T-cell (primary cell): Measurements from ENCODE around the gene CACNA2D1. TPM values are rescaled to one million over a fixed set of nuclear protein-coding genes. Genes with fewer than 3 reads are reported as not detected.

Experiments used
- ATAC-seq, 4 experiments: fragments of 200-7000 bp in 3 of 4; fragments of 150-1000 bp in 1 of 4; cut with Tn5 transposase; replicated peaks in 1 of 4; 1 replicate in 3 of 4; 2 replicates in 1 of 4; pipeline ENCODE4 v1.10.0; 2021; ENCODE audit warnings: moderate library complexity in 3 of 4, mild to moderate bottlenecking in 2 of 4, moderate number of reproducible peaks in 1 of 4
- CTCF ChIA-PET, 2 donors: fragments of 300-600 bp; sonication (Branson Sonifier 250); formaldehyde crosslinking; loops; one replicate each; lab custom pipeline; 2022; ENCODE audit warnings: antibody characterized with exemption in 2 of 2; lab: Charles Lee
- POLR2A ChIA-PET, 2 donors: fragments of 300-600 bp; sonication (Branson Sonifier 250); formaldehyde crosslinking; loops; one replicate each; lab custom pipeline; 2022; ENCODE audit warnings: antibody characterized with exemption in 2 of 2; lab: Charles Lee
- DNase-seq, 35 experiments: peaks; one replicate each; pipeline versions ENCODE4 v3.0.0 to v3.0.0-alpha.2; 2013 to 2023
- H3K27ac ChIP-seq: one replicate; pipeline ENCODE4 v1.5.1; 2013; ENCODE audit warnings: low read length
- H3K27me3 ChIP-seq, 2 experiments: replicated peaks in 1 of 2; 1 replicate in 1 of 2; 2 replicates in 1 of 2; pipeline versions ENCODE4 v1.6.1 to v1.7.0; 2013; ENCODE audit warnings: low read length in 1 of 2, mixed read lengths in 1 of 2; ENCODE audit not compliant: control insufficient read depth in 2 of 2, insufficient read depth in 2 of 2; ENCODE audit errors: extremely low read depth in 1 of 2
- H3K36me3 ChIP-seq, 2 donors: 1 replicate in 1 of 2; 2 replicates in 1 of 2; pipeline versions ENCODE4 v1.6.1 to v1.7.0; 2013; ENCODE audit warnings: low read length in 1 of 2; ENCODE audit not compliant: control insufficient read depth in 2 of 2, insufficient read depth in 1 of 2; ENCODE audit errors: extremely low read depth in 1 of 2
- H3K4me1 ChIP-seq, 2 experiments: 1 replicate in 1 of 2; 2 replicates in 1 of 2; pipeline versions ENCODE4 v1.6.1 to v1.7.0; 2013; ENCODE audit warnings: low read length in 2 of 2, mixed read lengths in 1 of 2; ENCODE audit not compliant: insufficient read depth in 2 of 2, control insufficient read depth in 1 of 2; ENCODE audit errors: extremely low read depth in 1 of 2
- H3K4me3 ChIP-seq, 2 donors: 1 replicate in 1 of 2; 2 replicates in 1 of 2; pipeline versions ENCODE4 v1.5.1 to v1.7.0; 2013; ENCODE audit warnings: mild to moderate bottlenecking in 2 of 2, low read length in 1 of 2, moderate library complexity in 1 of 2; ENCODE audit not compliant: control insufficient read depth in 1 of 2; ENCODE audit errors: extremely low read depth in 1 of 2
- H3K9me3 ChIP-seq: 2 replicates; pipeline ENCODE4 v1.7.0; 2013
- H3K27ac Mint-ChIP-seq, 2 donors: one replicate each; pipeline ENCODE4 v1.8.0; 2020 to 2021; ENCODE audit warnings: mild to moderate bottlenecking in 2 of 2, mixed read lengths in 2 of 2
- H3K27me3 Mint-ChIP-seq, 2 donors: one replicate each; pipeline ENCODE4 v1.8.0; 2021 to 2022; ENCODE audit warnings: mixed read lengths in 2 of 2
- H3K36me3 Mint-ChIP-seq: one replicate; pipeline ENCODE4 v1.8.0; 2021; ENCODE audit warnings: mixed read lengths
- H3K4me1 Mint-ChIP-seq, 3 donors: one replicate each; pipeline ENCODE4 v1.8.0; 2020 to 2022; ENCODE audit warnings: mixed read lengths in 3 of 3, mild to moderate bottlenecking in 1 of 3
- H3K4me3 Mint-ChIP-seq, 3 donors: one replicate each; pipeline ENCODE4 v1.8.0; 2020 to 2022; ENCODE audit warnings: mild to moderate bottlenecking in 3 of 3, mixed read lengths in 3 of 3, moderate library complexity in 3 of 3
- H3K9me3 Mint-ChIP-seq, 3 donors: one replicate each; pipeline ENCODE4 v1.8.0; 2020 to 2022; ENCODE audit warnings: mixed read lengths in 3 of 3
- WGBS: methylation state at CpG from one replicate; pipeline ENCODE4 v1.1.5; 2013; ENCODE audit warnings: missing lambda C conversion rate; ENCODE audit not compliant: insufficient coverage; 5-methylcytosine and 5-hydroxymethylcytosine counted together
- total RNA-seq, 35 experiments: library from RNA in 6 of 35; stranded (reverse) in 6 of 35; fragments of 120-200 nt in 1 of 35; gene quantifications; one replicate each; pipeline versions ENCODE4 v1.2.1 to v1.2.4 and lab custom pipeline; 2013 to 2026

Gene CACNA2D1
- total RNA-seq, 5 donors from 2014 or later (not counting 1 experiment from before 2014, with no cell fraction given) = 0.03 to 0.43 (median 0.35) TPM; not detected in 2

GRCh38 chr7:81956520-81956919 is 487.1 kb downstream of the CACNA2D1 start:
- H3K27ac ChIP-seq = no peak overlapping the region
- no CpG with 5 or more reads among the region's 4 CpGs for WGBS
- H3K9me3 Mint-ChIP-seq = peaks cover 0 to 14% (median 6%) of the 10 kb centered on the region in 3 donors
- H3K27ac Mint-ChIP-seq = no peak overlapping the region
- no peaks in the 10 kb centered on the region for H3K9me3 ChIP-seq
- DNase-seq = no peak
- H3K4me3 Mint-ChIP-seq = no peak overlapping the region
- no peak overlapping the region for H3K4me3 ChIP-seq
- ChIA-PET POLR2A (no interaction called here), CTCF (no interaction called here)
- no peak for ATAC-seq
- H3K27me3 Mint-ChIP-seq = no peaks in the 10 kb centered on the region
- no peaks in the 10 kb centered on the region for H3K36me3 Mint-ChIP-seq
- no peaks in the 10 kb centered on the region for H3K4me1 ChIP-seq
- no peaks in the 10 kb centered on the region for H3K4me1 Mint-ChIP-seq
- H3K36me3 ChIP-seq = no peaks in the 10 kb centered on the region
- no peaks in the 10 kb centered on the region for H3K27me3 ChIP-seq

- Mint-ChIP-seq H3K27me3 (no peaks in the 10 kb centered on the region), H3K36me3 (no peaks in the 10 kb centered on the region), H3K4me1 (no peaks in the 10 kb centered on the region), H3K27ac (no peak overlapping the region), H3K9me3 (peaks cover 0 to 9% (median 7%) of the 10 kb centered on the region in 3 donors), H3K4me3 (no peak overlapping the region)
- Histone ChIP-seq H3K4me3 (no peak overlapping the region), H3K27ac (no peak overlapping the region), H3K36me3 (no peaks in the 10 kb centered on the region), H3K9me3 (no peaks in the 10 kb centered on the region), H3K27me3 (no peaks in the 10 kb centered on the region), H3K4me1 (no peaks in the 10 kb centered on the region)
- ChIA-PET CTCF (no interaction called here), POLR2A (no interaction called here)
- ATAC-seq (no peak), DNase-seq (no peak)
These were observed 494.3 kb downstream of the CACNA2D1 start for GRCh38 chr7:81949306-81949705.

- no peak for ATAC-seq
- POLR2A ChIA-PET = no interaction called here
- DNase-seq = no peak
- H3K4me3 ChIP-seq = no peak overlapping the region
- no peak overlapping the region for H3K27ac Mint-ChIP-seq
- no peaks in the 10 kb centered on the region for H3K36me3 ChIP-seq
- no peaks in the 10 kb centered on the region for H3K4me1 Mint-ChIP-seq
- WGBS = no CpG with 5 or more reads among the region's 2 CpGs
- no peak overlapping the region for H3K27ac ChIP-seq
- H3K4me1 ChIP-seq = no peaks in the 10 kb centered on the region
- no peaks in the 10 kb centered on the region for H3K9me3 ChIP-seq
- H3K4me3 Mint-ChIP-seq = no peak overlapping the region
- CTCF ChIA-PET = no interaction called here
- H3K27me3 ChIP-seq = no peaks in the 10 kb centered on the region
- no peaks in the 10 kb centered on the region for H3K27me3 Mint-ChIP-seq
- H3K9me3 Mint-ChIP-seq = peaks cover 3 to 4% (median 3%) of the 10 kb centered on the region in 3 donors
- H3K36me3 Mint-ChIP-seq = no peaks in the 10 kb centered on the region
These were observed 499.5 kb downstream of the CACNA2D1 start for GRCh38 chr7:81944058-81944457.

- H3K9me3 ChIP-seq = no peaks in the 10 kb centered on the region
- Mint-ChIP-seq H3K27me3 (no peaks in the 10 kb centered on the region), H3K27ac (no peak overlapping the region), H3K36me3 (no peaks in the 10 kb centered on the region), H3K9me3 (peaks cover 0 to 8% (median 2%) of the 10 kb centered on the region in 3 donors), H3K4me1 (no peaks in the 10 kb centered on the region), H3K4me3 (no peak overlapping the region)
- CTCF ChIA-PET = no interaction called here
- ATAC-seq = no peak
- DNase-seq = no peak
- no peak overlapping the region for H3K27ac ChIP-seq
- no peaks in the 10 kb centered on the region for H3K36me3 ChIP-seq
- no peak overlapping the region for H3K4me3 ChIP-seq
- H3K4me1 ChIP-seq = no peaks in the 10 kb centered on the region
- POLR2A ChIA-PET = no interaction called here
- no peaks in the 10 kb centered on the region for H3K27me3 ChIP-seq
These were observed 506.5 kb downstream of the CACNA2D1 start for GRCh38 chr7:81937091-81937490.

GRCh38 chr7:81934596-81935301 is 508.8 kb downstream of the CACNA2D1 start:
- no peak overlapping the region for H3K4me3 Mint-ChIP-seq
- no peaks in the 10 kb centered on the region for H3K36me3 ChIP-seq
- no CpG with 5 or more reads among the region's 6 CpGs for WGBS
- no peaks in the 10 kb centered on the region for H3K27me3 ChIP-seq
- no peaks in the 10 kb centered on the region for H3K4me1 ChIP-seq
- ATAC-seq (no peak), DNase-seq (no peak)
- no peaks in the 10 kb centered on the region for H3K9me3 ChIP-seq
- H3K27me3 Mint-ChIP-seq = no peaks in the 10 kb centered on the region
- H3K9me3 Mint-ChIP-seq = peaks cover 0 to 8% (median 0%) of the 10 kb centered on the region in 3 donors
- no peak overlapping the region for H3K4me3 ChIP-seq
- H3K36me3 Mint-ChIP-seq = no peaks in the 10 kb centered on the region
- H3K4me1 Mint-ChIP-seq = no peaks in the 10 kb centered on the region
- no peak overlapping the region for H3K27ac Mint-ChIP-seq
- H3K27ac ChIP-seq = no peak overlapping the region
- CTCF ChIA-PET = no interaction called here
- POLR2A ChIA-PET = no interaction called here

- Histone ChIP-seq H3K27ac (no peak overlapping the region), H3K4me1 (no peaks in the 10 kb centered on the region), H3K27me3 (no peaks in the 10 kb centered on the region), H3K36me3 (no peaks in the 10 kb centered on the region), H3K9me3 (no peaks in the 10 kb centered on the region), H3K4me3 (no peak overlapping the region)
- Mint-ChIP-seq H3K27ac (no peak overlapping the region), H3K4me3 (no peak overlapping the region), H3K27me3 (no peaks in the 10 kb centered on the region), H3K36me3 (no peaks in the 10 kb centered on the region), H3K9me3 (peaks cover 0 to 5% (median 5%) of the 10 kb centered on the region in 3 donors), H3K4me1 (no peaks in the 10 kb centered on the region)
- ATAC-seq (no peak), DNase-seq (no peak)
- CTCF ChIA-PET = no interaction called here
- 100% methylated on average over 1 of the region's 2 CpGs for WGBS
- POLR2A ChIA-PET = no interaction called here
These were observed 510.6 kb downstream of the CACNA2D1 start for GRCh38 chr7:81932936-81933335.

GRCh38 chr7:81929386-81929785 is 514.2 kb downstream of the CACNA2D1 start:
- Histone ChIP-seq H3K36me3 (no peaks in the 10 kb centered on the region), H3K4me3 (no peak overlapping the region), H3K9me3 (no peaks in the 10 kb centered on the region), H3K27ac (no peak overlapping the region), H3K4me1 (no peaks in the 10 kb centered on the region), H3K27me3 (no peaks in the 10 kb centered on the region)
- Mint-ChIP-seq H3K27me3 (no peaks in the 10 kb centered on the region), H3K4me1 (no peaks in the 10 kb centered on the region), H3K4me3 (no peak overlapping the region), H3K36me3 (no peaks in the 10 kb centered on the region), H3K27ac (no peak overlapping the region), H3K9me3 (peaks cover under 1 to 10% (median 5%) of the 10 kb centered on the region in 3 donors)
- DNase-seq (no peak), ATAC-seq (no peak)
- CTCF ChIA-PET = no interaction called here
- POLR2A ChIA-PET = no interaction called here
